HepG2 (cell line): ENCODE results near the gene CTCF. TPM values are rescaled to one million over a fixed set of nuclear protein-coding genes. Genes with fewer than 3 reads are reported as not detected.

Experiments used
- ATAC-seq: fragments of 200-7000 bp; cut with Tn5 transposase; 3 replicates; pipeline ENCODE4 v1.9.1; 2020; ENCODE audit warnings: mild to moderate bottlenecking, moderate library complexity
- BruUV-seq: library from RNA; stranded (reverse); fragments of 400-500 nt; replicated peaks from 2 replicates; lab custom pipeline; 2021; lab: Mats Ljungman, UMichigan
- CTCF ChIA-PET: fragments of 300-600 bp; formaldehyde crosslinking; extraction: SDS; loops from one replicate; lab custom pipeline; 2021; ENCODE audit warnings: low total read pairs, inconsistent platforms, low intra/inter-chr PET ratio; lab: Yijun Ruan, JAX
- POLR2A ChIA-PET: fragments of 350-600 bp; sonication (Branson Sonifier 250); formaldehyde crosslinking; loops from one replicate; lab custom pipeline; 2020; ENCODE audit warnings: antibody characterized with exemption, inconsistent platforms; lab: Yijun Ruan, JAX
- DNase-seq: peaks from one replicate; pipeline ENCODE4 v3.0.0-alpha.2; 2015; ENCODE audit warnings: low spot score
- FAIRE-seq: peaks from 3 replicates; lab custom pipeline; 2011; peaks lifted over from hg19 to GRCh38; lab: Jason Lieb, UNC
- H2AFZ ChIP-seq: one replicate; pipeline ENCODE4 v1.6.1; 2011; ENCODE audit warnings: low read length, inconsistent platforms
- H3K27ac ChIP-seq: fragments of 300-600 bp; 3 replicates; pipeline ENCODE4 v1.8.0; 2011; ENCODE audit warnings: mixed run types, mild to moderate bottlenecking, mixed read lengths, low read length, inconsistent platforms; ENCODE audit not compliant: insufficient read depth; ENCODE audit errors: extremely low read length
- H3K27me3 ChIP-seq, 2 experiments: fragments of 200-600 bp in 1 of 2; 2 replicates in 1 of 2; 3 replicates in 1 of 2; pipeline versions ENCODE4 v1.6.0 to v1.8.0; 2011; ENCODE audit warnings: low read length in 2 of 2, mild to moderate bottlenecking in 2 of 2, moderate library complexity in 2 of 2, inconsistent platforms in 1 of 2; ENCODE audit not compliant: insufficient read depth in 2 of 2, control insufficient read depth in 1 of 2
- H3K36me3 ChIP-seq, 2 experiments: fragments of 200-600 bp in 1 of 2; replicated peaks in 1 of 2; 2 replicates in 1 of 2; 3 replicates in 1 of 2; pipeline versions ENCODE4 v1.5.1 to v1.8.0; 2011; ENCODE audit warnings: low read length in 2 of 2, inconsistent platforms in 1 of 2; ENCODE audit not compliant: insufficient read depth in 2 of 2, control insufficient read depth in 1 of 2
- H3K4me1 ChIP-seq: 2 replicates; pipeline ENCODE4 v1.5.1; 2012; ENCODE audit warnings: low read length, inconsistent platforms; ENCODE audit not compliant: insufficient read depth
- H3K4me2 ChIP-seq: 2 replicates; pipeline ENCODE4 v1.6.0; 2011; ENCODE audit warnings: low read depth, low read length, inconsistent platforms
- H3K4me3 ChIP-seq, 3 experiments: fragments of 200-600 bp in 1 of 3; sonication (generic), shearing (Covaris generic) in 1 of 3; replicated peaks in 1 of 3; 2 replicates each; pipeline ENCODE4 v1.5.1; 2011 to 2016; ENCODE audit warnings: low read length in 3 of 3, inconsistent platforms in 2 of 3, low read depth in 2 of 3, mild to moderate bottlenecking in 2 of 3, control low read depth in 1 of 3, mixed read lengths in 1 of 3; ENCODE audit not compliant: insufficient read depth in 1 of 3
- H3K79me2 ChIP-seq: one replicate; pipeline ENCODE4 v1.6.1; 2011; ENCODE audit warnings: low read length, inconsistent platforms; ENCODE audit not compliant: insufficient read depth
- H3K9ac ChIP-seq: 2 replicates; pipeline ENCODE4 v1.6.0; 2011; ENCODE audit warnings: mild to moderate bottlenecking, low read depth, low read length, inconsistent platforms; ENCODE audit not compliant: insufficient read depth
- H3K9me3 ChIP-seq: 2 replicates; pipeline ENCODE4 v1.5.1; 2012; ENCODE audit warnings: mild to moderate bottlenecking, low read length
- H4K20me1 ChIP-seq: 2 replicates; pipeline ENCODE4 v1.6.0; 2011; ENCODE audit warnings: inconsistent platforms, mild to moderate bottlenecking, low read length, moderate library complexity; ENCODE audit not compliant: insufficient read depth
- CBFB ChIP-seq: sonication (generic); formaldehyde crosslinking; IDR thresholded peaks from 2 replicates; pipeline ENCODE4 v1.4.0; 2020; ENCODE audit warnings: missing genetic modification reagents
- ERF ChIP-seq: IDR thresholded peaks from 2 replicates; pipeline ENCODE4 v1.6.1; 2018; ENCODE audit warnings: missing biosample characterization, missing genetic modification reagents
- HDAC1 ChIP-seq: sonication (generic); formaldehyde crosslinking; IDR thresholded peaks from 2 replicates; pipeline ENCODE4 v1.5.1; 2020; ENCODE audit warnings: mild to moderate bottlenecking, missing genetic modification reagents
- PHF8 ChIP-seq: sonication (generic); formaldehyde crosslinking; IDR thresholded peaks from 2 replicates; pipeline ENCODE4 v1.5.0; 2020; ENCODE audit warnings: missing genetic modification reagents
- POGK ChIP-seq: sonication (generic); formaldehyde crosslinking; conservative IDR thresholded peaks from 2 replicates; pipeline ENCODE4 v1.8.0; 2022; ENCODE audit warnings: mild to moderate bottlenecking, moderate library complexity, missing genetic modification reagents
- ZBTB42 ChIP-seq: sonication (generic); formaldehyde crosslinking; IDR thresholded peaks from 2 replicates; pipeline ENCODE4 v1.5.0; 2020; ENCODE audit warnings: mild to moderate bottlenecking, missing genetic modification reagents
- ZFP1 ChIP-seq: IDR thresholded peaks from 2 replicates; pipeline ENCODE4 v1.6.1; 2016
- ZNF253 ChIP-seq: sonication (generic); formaldehyde crosslinking; IDR thresholded peaks from 2 replicates; pipeline ENCODE4 v1.8.0; 2022; ENCODE audit warnings: mild to moderate bottlenecking, missing genetic modification reagents, borderline replicate concordance
- ZNF678 ChIP-seq: sonication (generic); formaldehyde crosslinking; IDR thresholded peaks from 2 replicates; pipeline ENCODE4 v1.4.0; 2020; ENCODE audit warnings: mild to moderate bottlenecking, missing genetic modification reagents
- ZNF782 ChIP-seq: sonication (generic); formaldehyde crosslinking; IDR thresholded peaks from 2 replicates; pipeline ENCODE4 v1.4.0; 2020; ENCODE audit warnings: missing genetic modification reagents, mild to moderate bottlenecking, borderline replicate concordance
- WGBS: methylation state at CpG from one replicate; pipeline ENCODE4 v1.1.6; 2017; ENCODE audit warnings: low lambda C conversion rate; 5-methylcytosine and 5-hydroxymethylcytosine counted together
- in situ Hi-C: cut with HindIII; loops from 2 replicates; pipeline ENCODE4 v1.10.0; 2017; ENCODE audit warnings: low pct_unique_long_range_greater_than_20kb; ENCODE audit not compliant: extremely low pct_ligation_motif_present
- intact Hi-C: fragments of 100-400 bp; cut with micrococcal nuclease; formaldehyde crosslinking; loops from one replicate; pipeline ENCODE4 v1.10.0; 2022; ENCODE audit not compliant: unreplicated experiment
- polyA plus RNA-seq, 8 experiments: library from polyadenylated mRNA; depleted of rRNA in 3 of 8; stranded (reverse) in 7 of 8; unstranded in 1 of 8; fragments of >200 nt; fragmentation: Illumina TruSeq in 4 of 8; extraction: Trizol in 4 of 8; gene quantifications; 2 replicates each; pipeline versions ENCODE4 v1.2.1 to v1.2.3, GENCODE V29; 2011 to 2016; ENCODE audit warnings: low read depth in 4 of 8, missing spikeins in 1 of 8, mixed read lengths in 1 of 8; ENCODE audit not compliant: insufficient read depth in 1 of 8
- total RNA-seq, 5 experiments: library from RNA; depleted of rRNA; stranded (reverse); fragments of >200 nt; fragmentation: Illumina TruSeq; extraction: Trizol; gene quantifications; 2 replicates each; pipeline ENCODE4 v1.2.3, GENCODE V29; 2016; ENCODE audit warnings: low read depth in 1 of 5
- TF ChIP-seq, protein P1 (sequence below): sonication (generic); formaldehyde crosslinking; IDR thresholded peaks from 2 replicates; pipeline ENCODE4 v1.8.1; 2023; ENCODE audit warnings: missing genetic modification reagents, inconsistent platforms, borderline replicate concordance
- TF ChIP-seq, protein P2 (sequence below), 2 experiments: fragments of 450-650 bp in 1 of 2; sonication (generic) in 1 of 2; formaldehyde crosslinking in 1 of 2; IDR thresholded peaks; 2 replicates each; pipeline versions ENCODE4 v1.6.1 to v1.8.0; 2016 to 2022; ENCODE audit warnings: antibody characterized with exemption in 1 of 2, mild to moderate bottlenecking in 1 of 2, missing genetic modification reagents in 1 of 2

The CTCF gene
- total and polyA plus RNA-seq, 2 of the 13 experiments (the other 11 are each of a cell fraction or from before 2014, with no cell fraction given): 19.5 to 37.5 TPM

GRCh38 chr16:67667453-67667816 is 105.1 kb downstream of the CTCF start:
- intact Hi-C loops: no loop called here
- Histone ChIP-seq H2AFZ (no peak overlapping the region), H3K9ac (peak overlapping the region; percentile 76), H3K36me3 (peaks cover 0 to 3% of the 10 kb centered on the region in 2 experiments; a peak in 1 of 5 replicates), H3K27ac (peak overlapping the region; percentile 67), H3K4me2 (peak overlapping the region; percentile 98), H3K4me3 (peak overlapping the region; percentile 77 to 96 (median 88)), H3K27me3 (no peaks in the 10 kb centered on the region; a peak in 1 of 5 replicates), H4K20me1 (no peaks in the 10 kb centered on the region), H3K9me3 (no peaks in the 10 kb centered on the region), H3K79me2 (no peaks in the 10 kb centered on the region), H3K4me1 (peaks cover 38% of the 10 kb centered on the region)
- POLR2A ChIA-PET: interaction anchor here (0.9 to 3.8 kb wide), 7 partner anchors 52 to 417 kb away, joined by 4 to 28 read pairs (median 5); partner anchors contain the start of genes ATP6V0D1, CTCF, GFOD2 and NUTF2
- in situ Hi-C loops: loop anchor here (5.0 to 10.0 kb wide), 2 partner anchors 140 to 267 kb away; partner anchors contain the start of genes CTRL, PSMB10, RANBP10 and TSNAXIP1
- ATAC-seq (peak; percentile 12), FAIRE-seq (no peak), DNase-seq (no peak)
- no TSS peak for BruUV-seq
- CTCF ChIA-PET: interaction anchor here (1.1 to 4.2 kb wide), 8 partner anchors 14 to 173 kb away, joined by 3 to 118 read pairs (median 8); partner anchors contain the start of genes CARMIL2 and CTCF
- 3% methylated on average over 5 of the region's 10 CpGs for WGBS
- TF ChIP-seq PHF8 (CRISPR knock-in tag): no peak
- TF ChIP-seq, protein P1, sequence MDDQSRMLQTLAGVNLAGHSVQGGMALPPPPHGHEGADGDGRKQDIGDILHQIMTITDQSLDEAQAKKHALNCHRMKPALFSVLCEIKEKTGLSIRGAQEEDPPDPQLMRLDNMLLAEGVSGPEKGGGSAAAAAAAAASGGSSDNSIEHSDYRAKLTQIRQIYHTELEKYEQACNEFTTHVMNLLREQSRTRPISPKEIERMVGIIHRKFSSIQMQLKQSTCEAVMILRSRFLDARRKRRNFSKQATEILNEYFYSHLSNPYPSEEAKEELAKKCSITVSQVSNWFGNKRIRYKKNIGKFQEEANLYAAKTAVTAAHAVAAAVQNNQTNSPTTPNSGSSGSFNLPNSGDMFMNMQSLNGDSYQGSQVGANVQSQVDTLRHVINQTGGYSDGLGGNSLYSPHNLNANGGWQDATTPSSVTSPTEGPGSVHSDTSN (CRISPR knock-in tag): no peak
- no peak for TF ChIP-seq ZNF782 (CRISPR knock-in tag)
- TF ChIP-seq CBFB: no peak
- no peak for TF ChIP-seq ZNF678
- TF ChIP-seq ZBTB42: no peak; the same call in 1 of the 2 replicates
- no peak for TF ChIP-seq POGK
- no peak for TF ChIP-seq ZFP1
- no peak for TF ChIP-seq ERF (CRISPR knock-in tag)
- TF ChIP-seq HDAC1 (CRISPR knock-in tag): no peak
- TF ChIP-seq, protein P2, sequence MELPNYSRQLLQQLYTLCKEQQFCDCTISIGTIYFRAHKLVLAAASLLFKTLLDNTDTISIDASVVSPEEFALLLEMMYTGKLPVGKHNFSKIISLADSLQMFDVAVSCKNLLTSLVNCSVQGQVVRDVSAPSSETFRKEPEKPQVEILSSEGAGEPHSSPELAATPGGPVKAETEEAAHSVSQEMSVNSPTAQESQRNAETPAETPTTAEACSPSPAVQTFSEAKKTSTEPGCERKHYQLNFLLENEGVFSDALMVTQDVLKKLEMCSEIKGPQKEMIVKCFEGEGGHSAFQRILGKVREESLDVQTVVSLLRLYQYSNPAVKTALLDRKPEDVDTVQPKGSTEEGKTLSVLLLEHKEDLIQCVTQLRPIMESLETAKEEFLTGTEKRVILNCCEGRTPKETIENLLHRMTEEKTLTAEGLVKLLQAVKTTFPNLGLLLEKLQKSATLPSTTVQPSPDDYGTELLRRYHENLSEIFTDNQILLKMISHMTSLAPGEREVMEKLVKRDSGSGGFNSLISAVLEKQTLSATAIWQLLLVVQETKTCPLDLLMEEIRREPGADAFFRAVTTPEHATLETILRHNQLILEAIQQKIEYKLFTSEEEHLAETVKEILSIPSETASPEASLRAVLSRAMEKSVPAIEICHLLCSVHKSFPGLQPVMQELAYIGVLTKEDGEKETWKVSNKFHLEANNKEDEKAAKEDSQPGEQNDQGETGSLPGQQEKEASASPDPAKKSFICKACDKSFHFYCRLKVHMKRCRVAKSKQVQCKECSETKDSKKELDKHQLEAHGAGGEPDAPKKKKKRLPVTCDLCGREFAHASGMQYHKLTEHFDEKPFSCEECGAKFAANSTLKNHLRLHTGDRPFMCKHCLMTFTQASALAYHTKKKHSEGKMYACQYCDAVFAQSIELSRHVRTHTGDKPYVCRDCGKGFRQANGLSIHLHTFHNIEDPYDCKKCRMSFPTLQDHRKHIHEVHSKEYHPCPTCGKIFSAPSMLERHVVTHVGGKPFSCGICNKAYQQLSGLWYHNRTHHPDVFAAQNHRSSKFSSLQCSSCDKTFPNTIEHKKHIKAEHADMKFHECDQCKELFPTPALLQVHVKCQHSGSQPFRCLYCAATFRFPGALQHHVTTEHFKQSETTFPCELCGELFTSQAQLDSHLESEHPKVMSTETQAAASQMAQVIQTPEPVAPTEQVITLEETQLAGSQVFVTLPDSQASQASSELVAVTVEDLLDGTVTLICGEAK (IDR thresholded peaks at IDR 0.05): no peak
- TF ChIP-seq, protein P2 (CRISPR knock-in tag; IDR thresholded peaks at IDR 0.05): 0 out of 2 replicates have a peak, but pooled peaks have one; percentile 29
- no peak for TF ChIP-seq ZNF253 (CRISPR knock-in tag)
